Measurements from ENCODE around the gene PSME2.

DNA sequence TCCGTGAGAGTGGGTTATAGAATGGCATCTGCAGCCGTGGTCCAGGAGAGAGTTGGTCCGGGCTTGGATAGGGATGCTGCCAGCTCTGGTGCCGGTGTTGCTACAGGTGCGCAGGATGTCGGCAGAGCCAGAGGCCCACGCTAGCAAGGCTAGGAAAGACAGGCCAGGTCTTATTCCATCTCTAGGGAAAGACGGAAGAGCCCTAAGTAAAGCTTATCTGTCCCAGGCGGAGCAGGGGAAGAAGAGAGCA lies 10.9 kb downstream of the PSME2 start:
- TF ChIP-seq, protein P1, sequence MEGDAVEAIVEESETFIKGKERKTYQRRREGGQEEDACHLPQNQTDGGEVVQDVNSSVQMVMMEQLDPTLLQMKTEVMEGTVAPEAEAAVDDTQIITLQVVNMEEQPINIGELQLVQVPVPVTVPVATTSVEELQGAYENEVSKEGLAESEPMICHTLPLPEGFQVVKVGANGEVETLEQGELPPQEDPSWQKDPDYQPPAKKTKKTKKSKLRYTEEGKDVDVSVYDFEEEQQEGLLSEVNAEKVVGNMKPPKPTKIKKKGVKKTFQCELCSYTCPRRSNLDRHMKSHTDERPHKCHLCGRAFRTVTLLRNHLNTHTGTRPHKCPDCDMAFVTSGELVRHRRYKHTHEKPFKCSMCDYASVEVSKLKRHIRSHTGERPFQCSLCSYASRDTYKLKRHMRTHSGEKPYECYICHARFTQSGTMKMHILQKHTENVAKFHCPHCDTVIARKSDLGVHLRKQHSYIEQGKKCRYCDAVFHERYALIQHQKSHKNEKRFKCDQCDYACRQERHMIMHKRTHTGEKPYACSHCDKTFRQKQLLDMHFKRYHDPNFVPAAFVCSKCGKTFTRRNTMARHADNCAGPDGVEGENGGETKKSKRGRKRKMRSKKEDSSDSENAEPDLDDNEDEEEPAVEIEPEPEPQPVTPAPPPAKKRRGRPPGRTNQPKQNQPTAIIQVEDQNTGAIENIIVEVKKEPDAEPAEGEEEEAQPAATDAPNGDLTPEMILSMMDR (IDR thresholded peaks at IDR 0.05) = no peak
- TF ChIP-seq POLR2AphosphoS5 (IDR thresholded peaks at IDR 0.05) = no peak

Data from transverse colon (tissue), 4 donors.